ENCODE measurements around the gene GDPD3.

GDPD3 gene

DNA sequence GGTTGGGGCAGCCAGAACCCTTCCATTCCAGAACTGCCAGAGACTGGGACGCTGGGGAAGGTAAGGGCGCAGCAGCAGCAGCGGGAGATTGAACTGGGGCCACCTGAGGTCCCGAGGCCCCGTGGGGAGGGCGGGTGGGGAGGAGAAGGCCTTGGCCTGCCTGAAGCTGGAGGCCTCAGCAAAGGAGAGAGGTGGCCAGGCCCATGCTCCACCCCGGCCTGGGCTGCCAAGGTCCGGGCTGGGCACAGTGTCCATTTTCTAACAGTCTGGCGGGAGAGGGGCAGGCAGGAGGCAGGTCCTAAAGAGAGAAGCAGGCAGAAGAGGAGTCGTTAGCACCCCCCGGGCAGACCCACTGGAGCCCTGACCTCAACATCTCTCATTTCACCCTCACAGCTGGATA lies 1.1 kb upstream of the GDPD3 start:
- no peak overlapping the region for H3K27ac ChIP-seq (ENCODE audit: low read length)
- DNase-seq: no peak

DNA sequence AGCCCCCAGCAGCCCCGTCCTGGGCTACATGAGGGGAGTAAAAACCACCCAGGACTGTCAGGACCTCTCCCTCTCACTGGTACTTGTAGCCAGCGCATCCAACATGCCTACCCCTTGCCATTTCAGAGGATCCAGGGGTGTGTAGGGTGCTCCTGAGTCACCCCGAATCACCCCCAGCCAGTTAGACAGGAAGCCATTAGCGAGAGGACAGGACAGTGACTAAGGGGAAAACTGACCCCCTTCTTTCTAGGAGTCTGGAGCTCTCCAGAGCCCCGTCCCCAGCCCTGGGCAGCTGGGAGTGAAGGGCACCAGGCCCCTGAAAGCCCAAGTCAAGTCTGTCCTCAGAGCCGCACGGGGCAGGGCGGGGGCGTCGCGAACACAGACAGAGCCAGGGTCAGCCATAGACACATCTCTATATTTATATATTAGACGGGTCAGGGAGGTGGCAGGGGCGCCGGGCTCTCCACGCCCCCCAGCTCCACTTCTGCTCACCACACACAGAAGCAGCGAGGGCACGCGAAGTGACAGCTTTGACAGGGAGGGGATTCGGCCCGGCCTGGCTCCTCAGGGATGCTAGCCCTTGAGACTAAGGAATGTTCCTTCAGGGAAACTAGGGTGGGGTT lies 485 bp upstream of the GDPD3 start:
- no peak for TF ChIP-seq EZH2 (IDR thresholded peaks at IDR 0.05; ENCODE audit: borderline replicate concordance, low read depth, low read length, severe bottlenecking)
- TF ChIP-seq, protein P1, sequence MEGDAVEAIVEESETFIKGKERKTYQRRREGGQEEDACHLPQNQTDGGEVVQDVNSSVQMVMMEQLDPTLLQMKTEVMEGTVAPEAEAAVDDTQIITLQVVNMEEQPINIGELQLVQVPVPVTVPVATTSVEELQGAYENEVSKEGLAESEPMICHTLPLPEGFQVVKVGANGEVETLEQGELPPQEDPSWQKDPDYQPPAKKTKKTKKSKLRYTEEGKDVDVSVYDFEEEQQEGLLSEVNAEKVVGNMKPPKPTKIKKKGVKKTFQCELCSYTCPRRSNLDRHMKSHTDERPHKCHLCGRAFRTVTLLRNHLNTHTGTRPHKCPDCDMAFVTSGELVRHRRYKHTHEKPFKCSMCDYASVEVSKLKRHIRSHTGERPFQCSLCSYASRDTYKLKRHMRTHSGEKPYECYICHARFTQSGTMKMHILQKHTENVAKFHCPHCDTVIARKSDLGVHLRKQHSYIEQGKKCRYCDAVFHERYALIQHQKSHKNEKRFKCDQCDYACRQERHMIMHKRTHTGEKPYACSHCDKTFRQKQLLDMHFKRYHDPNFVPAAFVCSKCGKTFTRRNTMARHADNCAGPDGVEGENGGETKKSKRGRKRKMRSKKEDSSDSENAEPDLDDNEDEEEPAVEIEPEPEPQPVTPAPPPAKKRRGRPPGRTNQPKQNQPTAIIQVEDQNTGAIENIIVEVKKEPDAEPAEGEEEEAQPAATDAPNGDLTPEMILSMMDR (IDR thresholded peaks at IDR 0.05; ENCODE audit: borderline replicate concordance, extremely low read depth, low read length, poor library complexity, severe bottlenecking): no peak
- H3K9me3 ChIP-seq (ENCODE audit: insufficient read depth, low read length, severe bottlenecking): no peaks in the 10 kb centered on the region
- no peaks in the 10 kb centered on the region for H3K4me1 ChIP-seq (ENCODE audit: insufficient read depth, low read length)
- H4K20me1 ChIP-seq (ENCODE audit: insufficient read depth, low read length): no peaks in the 10 kb centered on the region
- H3K27ac ChIP-seq (ENCODE audit: low read length): no peak overlapping the region
- no peaks in the 10 kb centered on the region for H3K79me2 ChIP-seq (ENCODE audit: insufficient read depth, low read length)
- H3K36me3 ChIP-seq (ENCODE audit: insufficient read depth, low read length): peaks cover 56% of the 10 kb centered on the region
- no peak overlapping the region for H3K9ac ChIP-seq (ENCODE audit: low read depth, low read length)
- ATAC-seq (ENCODE audit: insufficient read depth, low read depth) (0 out of 3 replicates have a peak, but pooled peaks have one; percentile 11), DNase-seq (no peak)
- no peak overlapping the region for H3K4me2 ChIP-seq (ENCODE audit: insufficient read depth, low read length)
- no peak overlapping the region for H2AFZ ChIP-seq (ENCODE audit: low read depth, low read length)
- H3K4me3 ChIP-seq (ENCODE audit: low read depth in 1 of 2, low read length in 2 of 2): no peak overlapping the region
- H3K27me3 ChIP-seq (ENCODE audit: insufficient read depth, low read length, poor library complexity): no peaks in the 10 kb centered on the region

More for the DNA sequence above, 1.1 kb upstream of the GDPD3 start:
- Histone ChIP-seq H3K36me3 (ENCODE audit: insufficient read depth, low read length) (peaks cover 60% of the 10 kb centered on the region), H2AFZ (ENCODE audit: low read depth, low read length) (no peak overlapping the region), H3K9ac (ENCODE audit: low read depth, low read length) (no peak overlapping the region), H4K20me1 (ENCODE audit: insufficient read depth, low read length) (no peaks in the 10 kb centered on the region), H3K27me3 (ENCODE audit: insufficient read depth, low read length, poor library complexity) (no peaks in the 10 kb centered on the region), H3K4me2 (ENCODE audit: insufficient read depth, low read length) (no peak overlapping the region), H3K4me3 (ENCODE audit: low read depth in 1 of 2, low read length in 2 of 2) (no peak overlapping the region), H3K79me2 (ENCODE audit: insufficient read depth, low read length) (no peaks in the 10 kb centered on the region), H3K4me1 (ENCODE audit: insufficient read depth, low read length) (no peaks in the 10 kb centered on the region), H3K9me3 (ENCODE audit: insufficient read depth, low read length, severe bottlenecking) (no peaks in the 10 kb centered on the region)
- ATAC-seq (ENCODE audit: insufficient read depth, low read depth): no peak
- TF ChIP-seq, protein P1 (IDR thresholded peaks at IDR 0.05; ENCODE audit: borderline replicate concordance, extremely low read depth, low read length, poor library complexity, severe bottlenecking): no peak
- no peak for TF ChIP-seq EZH2 (IDR thresholded peaks at IDR 0.05; ENCODE audit: borderline replicate concordance, low read depth, low read length, severe bottlenecking)

DNA sequence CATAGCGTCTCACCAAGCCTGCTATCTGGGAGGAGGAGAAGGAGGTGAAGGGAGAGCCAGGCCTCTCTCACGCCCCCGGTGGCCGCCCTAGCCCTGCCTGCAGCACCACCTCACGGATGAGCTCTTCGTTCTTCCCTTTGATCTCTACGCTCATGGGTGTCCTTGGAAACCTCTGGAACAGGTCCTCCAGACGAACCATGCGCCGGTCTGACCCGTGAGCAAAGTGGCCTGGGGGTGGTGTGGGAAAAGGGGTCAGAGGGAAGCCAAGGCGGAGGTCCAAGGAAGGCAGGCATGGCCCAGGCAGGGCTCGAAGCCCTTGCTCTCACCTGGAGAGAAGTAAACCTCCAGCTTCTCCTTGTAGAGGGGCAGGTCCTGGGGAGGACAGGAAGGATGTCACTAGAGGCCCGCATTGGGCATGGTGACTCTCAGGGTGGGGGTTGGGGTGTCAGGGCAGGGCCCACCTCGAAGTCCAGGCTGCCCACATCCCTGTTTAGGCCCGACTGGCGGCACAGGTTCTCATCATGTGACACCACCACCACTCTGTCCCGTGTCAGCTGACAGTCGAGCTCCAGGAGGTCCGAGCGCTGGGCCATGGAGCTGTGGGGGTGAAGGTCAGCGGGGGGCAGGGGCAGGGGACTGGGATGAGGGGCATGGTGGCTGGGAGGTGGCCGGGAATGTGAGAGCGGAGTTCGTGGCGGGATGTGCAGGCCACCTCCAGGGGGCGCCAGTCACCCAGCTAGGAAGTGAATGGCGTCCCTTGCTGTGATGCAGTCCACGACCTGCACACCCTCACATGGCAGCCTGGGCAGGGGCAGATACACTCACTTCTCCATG lies 923 bp downstream of the GDPD3 start:
- Histone ChIP-seq H3K4me3 (ENCODE audit: low read depth in 1 of 2, low read length in 2 of 2) (no peak overlapping the region), H3K36me3 (ENCODE audit: insufficient read depth, low read length) (peaks cover 55% of the 10 kb centered on the region), H4K20me1 (ENCODE audit: insufficient read depth, low read length) (no peaks in the 10 kb centered on the region), H3K4me2 (ENCODE audit: insufficient read depth, low read length) (no peak overlapping the region), H3K4me1 (ENCODE audit: insufficient read depth, low read length) (no peaks in the 10 kb centered on the region), H3K9me3 (ENCODE audit: insufficient read depth, low read length, severe bottlenecking) (no peaks in the 10 kb centered on the region), H2AFZ (ENCODE audit: low read depth, low read length) (no peak overlapping the region), H3K27ac (ENCODE audit: low read length) (no peak overlapping the region), H3K27me3 (ENCODE audit: insufficient read depth, low read length, poor library complexity) (no peaks in the 10 kb centered on the region), H3K79me2 (ENCODE audit: insufficient read depth, low read length) (no peaks in the 10 kb centered on the region), H3K9ac (ENCODE audit: low read depth, low read length) (no peak overlapping the region)
- ATAC-seq (ENCODE audit: insufficient read depth, low read depth): peak; percentile 72
- no peak for TF ChIP-seq EZH2 (IDR thresholded peaks at IDR 0.05; ENCODE audit: borderline replicate concordance, low read depth, low read length, severe bottlenecking)
- TF ChIP-seq, protein P1 (IDR thresholded peaks at IDR 0.05; ENCODE audit: borderline replicate concordance, extremely low read depth, low read length, poor library complexity, severe bottlenecking): peak; percentile 83
- peak; percentile 71 for DNase-seq

Measured in DND-41 (cell line).